Vein endothelial cell (primary cell): Measurements from ENCODE around the gene ARMC6. TPM values are rescaled to one million over a fixed set of nuclear protein-coding genes. Genes with fewer than 3 reads are reported as not detected.

Experiments used
- total RNA-seq: library from RNA; depleted of rRNA; stranded (reverse); fragments of >200 nt; gene quantifications from 2 replicates; pipeline ENCODE4 v1.2.3, GENCODE V29; 2012

The ARMC6 gene
- 46.2 and 48.7 TPM in 2 replicates for total RNA-seq

DNA sequence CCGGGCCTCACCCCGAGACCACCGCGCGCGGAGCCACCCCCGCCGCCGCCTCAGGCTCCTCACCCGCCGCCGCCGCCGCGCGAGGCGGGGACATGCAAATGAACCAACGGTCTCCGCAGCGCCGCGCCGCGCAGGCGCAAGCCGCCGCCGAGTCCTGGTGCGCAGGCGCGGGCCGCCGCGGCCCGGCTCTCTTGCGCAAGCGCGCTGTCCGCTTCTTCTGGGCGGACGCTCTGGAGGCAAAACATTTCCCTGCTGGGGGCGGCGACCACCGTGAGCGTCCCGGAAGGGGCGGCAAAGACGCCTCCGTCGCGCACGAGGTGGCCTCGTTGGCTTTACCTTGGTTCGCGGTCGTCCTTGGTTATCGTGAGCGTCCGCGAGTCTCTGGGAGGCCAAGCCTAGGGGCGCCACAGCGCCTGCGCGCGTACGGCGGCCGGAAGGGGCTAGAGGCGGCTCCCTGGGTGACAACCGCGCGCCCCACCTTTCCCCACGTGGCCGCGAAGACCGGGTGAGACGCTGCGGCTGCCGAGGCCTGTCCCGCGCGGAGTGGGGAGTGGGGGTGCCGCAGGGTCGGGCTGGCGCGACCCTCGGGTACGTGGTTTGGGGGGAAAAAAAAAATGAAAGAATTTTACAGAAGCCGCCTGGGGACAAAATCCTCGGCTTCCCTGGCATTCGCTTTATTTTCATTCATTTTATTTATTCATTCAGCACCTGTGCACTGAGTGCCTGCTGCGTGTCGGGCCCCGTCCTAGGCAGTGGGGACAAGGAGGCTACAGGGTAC is at the start of gene ARMC6, which contains the start of gene SUGP2:
Gene ARMC6, plus strand, starts transcription at position 178 of the 778 bp plus-strand sequence. CDS start 607 bp downstream, outside the sequence.
Gene SUGP2, minus strand, starts transcription at position 92 of the 778 bp plus-strand sequence. CDS start 2,446 bp downstream, outside the sequence.

DNA sequence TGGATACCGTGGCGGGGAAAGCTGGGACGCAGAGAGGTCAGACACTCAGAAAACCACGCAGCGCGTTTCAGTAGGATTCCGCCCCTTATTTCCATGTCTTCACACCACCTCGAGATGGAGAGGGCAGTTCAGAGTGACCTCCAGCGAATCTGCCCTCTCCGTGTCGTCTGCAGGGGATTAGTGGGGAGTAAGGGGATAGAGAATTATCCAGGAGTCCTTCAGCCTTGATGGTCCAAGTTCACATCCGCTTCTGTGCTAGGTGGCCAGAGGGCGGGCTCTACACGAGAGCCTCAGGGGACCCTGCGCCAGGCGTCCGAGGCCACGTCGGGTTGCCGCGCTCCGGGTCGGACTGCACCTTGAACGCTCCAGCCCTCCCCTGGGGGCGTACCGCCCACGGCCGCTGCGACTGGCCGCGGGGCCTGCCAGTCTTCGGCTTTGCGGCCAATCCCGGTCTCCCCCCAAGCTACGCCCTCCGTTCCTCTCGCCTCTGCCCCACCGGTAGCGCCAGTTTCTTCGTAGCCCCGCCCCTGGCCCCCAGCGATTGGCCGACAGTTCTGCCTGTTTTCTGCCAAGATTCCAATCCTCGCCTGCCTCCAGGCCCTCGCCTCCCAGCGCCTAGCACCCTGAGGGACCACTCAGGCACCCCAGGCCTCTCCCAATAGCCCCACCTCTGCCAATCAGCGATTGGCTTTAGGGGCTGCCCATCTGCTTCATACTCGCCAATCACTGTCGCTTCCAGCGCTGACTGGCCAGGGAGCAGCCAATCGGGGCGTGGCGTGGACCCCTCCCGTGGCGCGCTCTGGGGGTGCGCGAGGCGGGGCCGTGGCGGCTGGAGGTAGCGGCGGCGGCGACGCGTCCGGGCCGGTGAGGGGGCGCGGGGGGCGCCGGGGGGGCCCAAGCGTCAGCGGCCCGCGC is 30.0 kb downstream of the ARMC6 start, which contains the start of gene SLC25A42:
Gene SLC25A42, plus strand, starts transcription at position 812 of the 915 bp plus-strand sequence. CDS start 32,131 bp downstream, outside the sequence.

Other genes starting within 250 kb of the ARMC6 start
- not detected in 2 replicates for gene COMP, start 242.3 kb upstream of the ARMC6 start, total RNA-seq
- 67.4 and 74.1 TPM in 2 replicates for gene UPF1, start 201.6 kb upstream of the ARMC6 start, total RNA-seq
- gene CERS1, start 137.4 kb upstream of the ARMC6 start, total RNA-seq: 2.3 and 3.9 TPM in 2 replicates
- 219 and 252 TPM in 2 replicates for gene COPE, start 114.2 kb upstream of the ARMC6 start, total RNA-seq
- gene DDX49, start 113.9 kb upstream of the ARMC6 start, total RNA-seq: 52.6 and 56.6 TPM in 2 replicates
- 163 and 165 TPM in 2 replicates for gene HOMER3, start 92.4 kb upstream of the ARMC6 start, total RNA-seq
- 30.4 and 39.9 TPM in 2 replicates for gene SUGP2, start 86 bp upstream of the ARMC6 start, total RNA-seq
- gene SLC25A42, start 30.4 kb downstream of the ARMC6 start, total RNA-seq: 4.3 and 4.6 TPM in 2 replicates
- 14.2 and 21.9 TPM in 2 replicates for gene TMEM161A, start 104.9 kb downstream of the ARMC6 start, total RNA-seq
- gene MEF2B, start 136.7 kb downstream of the ARMC6 start, total RNA-seq: 0.33 TPM in 1 of 2 replicates, not detected in the other
- 16.6 and 16.7 TPM in 2 replicates for gene BORCS8, start 158.5 kb downstream of the ARMC6 start, total RNA-seq
- gene RFXANK, start 158.7 kb downstream of the ARMC6 start, total RNA-seq: 80.8 and 99.9 TPM in 2 replicates
- 11.4 and 11.5 TPM in 2 replicates for gene NR2C2AP, start 169.8 kb downstream of the ARMC6 start, total RNA-seq
- gene NCAN, start 178.4 kb downstream of the ARMC6 start, total RNA-seq: not detected in 2 replicates
- not detected in 2 replicates for gene TM6SF2, start 239.7 kb downstream of the ARMC6 start, total RNA-seq